DOHH2 (cell line): ENCODE measurements around the gene NGRN.

Experiments
- EZH2phosphoT487 ChIP-seq: fragments of 200-600 bp; sonication (generic); IDR thresholded peaks from 2 replicates; pipeline ENCODE4 v1.6.1; 2017; ENCODE audit warnings: borderline replicate concordance, mild to moderate bottlenecking, antibody characterized with exemption, low read length, moderate library complexity, mixed read lengths
- TF ChIP-seq, protein P1 (sequence below): fragments of 200-600 bp; sonication (generic); IDR thresholded peaks from one replicate; pipeline ENCODE4 v1.5.1; 2014; ENCODE audit warnings: antibody characterized with exemption, mild to moderate bottlenecking, low read depth, low read length; ENCODE audit not compliant: poor library complexity, severe bottlenecking

DNA sequence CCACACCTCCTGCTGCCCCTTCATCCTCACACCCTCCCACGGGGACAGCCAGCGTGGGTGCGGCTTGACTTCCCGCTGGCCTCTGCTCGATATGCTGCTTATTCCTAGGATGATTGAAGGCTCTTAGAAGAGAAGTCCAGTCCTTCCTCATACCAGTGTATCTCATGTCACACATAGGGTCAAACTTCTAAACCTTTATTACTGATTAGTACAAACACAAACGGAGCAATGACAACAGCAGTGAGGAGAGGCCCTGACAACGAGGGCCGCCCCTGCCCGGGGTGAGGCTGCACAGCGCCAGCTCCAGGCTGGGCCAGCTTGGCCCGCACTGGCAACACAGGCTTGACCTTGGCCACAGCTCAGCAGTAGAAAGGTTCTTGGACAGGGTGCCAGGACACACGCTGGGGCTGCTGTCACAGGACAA, 35.4 kb upstream of the NGRN start:
- TF ChIP-seq, protein P1, sequence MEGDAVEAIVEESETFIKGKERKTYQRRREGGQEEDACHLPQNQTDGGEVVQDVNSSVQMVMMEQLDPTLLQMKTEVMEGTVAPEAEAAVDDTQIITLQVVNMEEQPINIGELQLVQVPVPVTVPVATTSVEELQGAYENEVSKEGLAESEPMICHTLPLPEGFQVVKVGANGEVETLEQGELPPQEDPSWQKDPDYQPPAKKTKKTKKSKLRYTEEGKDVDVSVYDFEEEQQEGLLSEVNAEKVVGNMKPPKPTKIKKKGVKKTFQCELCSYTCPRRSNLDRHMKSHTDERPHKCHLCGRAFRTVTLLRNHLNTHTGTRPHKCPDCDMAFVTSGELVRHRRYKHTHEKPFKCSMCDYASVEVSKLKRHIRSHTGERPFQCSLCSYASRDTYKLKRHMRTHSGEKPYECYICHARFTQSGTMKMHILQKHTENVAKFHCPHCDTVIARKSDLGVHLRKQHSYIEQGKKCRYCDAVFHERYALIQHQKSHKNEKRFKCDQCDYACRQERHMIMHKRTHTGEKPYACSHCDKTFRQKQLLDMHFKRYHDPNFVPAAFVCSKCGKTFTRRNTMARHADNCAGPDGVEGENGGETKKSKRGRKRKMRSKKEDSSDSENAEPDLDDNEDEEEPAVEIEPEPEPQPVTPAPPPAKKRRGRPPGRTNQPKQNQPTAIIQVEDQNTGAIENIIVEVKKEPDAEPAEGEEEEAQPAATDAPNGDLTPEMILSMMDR, result no peak
- no peak for TF ChIP-seq EZH2phosphoT487
